DND-41 (cell line): ENCODE measurements around the gene KCNIP1.

Source experiments
- ATAC-seq: fragments of 200-7000 bp; cut with Tn5 transposase; 3 replicates; pipeline ENCODE4 v1.9.1; 2021; ENCODE audit warnings: low read depth; ENCODE audit not compliant: insufficient read depth
- DNase-seq: peaks from one replicate; pipeline ENCODE4 v3.0.0-alpha.2; 2020
- H2AFZ ChIP-seq: 2 replicates; pipeline ENCODE4 v1.6.0; 2012; ENCODE audit warnings: low read depth, low read length
- H3K27ac ChIP-seq: 2 replicates; pipeline ENCODE4 v1.5.1; 2012; ENCODE audit warnings: low read length, inconsistent platforms
- H3K27me3 ChIP-seq: fragments of 200-600 bp; sonication (generic); 2 replicates; pipeline ENCODE4 v1.6.0; 2012; ENCODE audit warnings: low read length, mild to moderate bottlenecking, inconsistent platforms; ENCODE audit not compliant: insufficient read depth, poor library complexity
- H3K36me3 ChIP-seq: 2 replicates; pipeline ENCODE4 v1.5.1; 2012; ENCODE audit warnings: low read length, inconsistent platforms; ENCODE audit not compliant: insufficient read depth
- H3K4me1 ChIP-seq: 2 replicates; pipeline ENCODE4 v1.5.1; 2012; ENCODE audit warnings: mild to moderate bottlenecking, low read length; ENCODE audit not compliant: insufficient read depth
- H3K4me2 ChIP-seq: 2 replicates; pipeline ENCODE4 v1.6.0; 2012; ENCODE audit warnings: mild to moderate bottlenecking, moderate library complexity, low read length, inconsistent platforms; ENCODE audit not compliant: insufficient read depth
- H3K4me3 ChIP-seq, 2 experiments: fragments of 200-600 bp in 1 of 2; shearing (Covaris generic) in 1 of 2; 2 replicates each; pipeline ENCODE4 v1.5.1; 2012 to 2016; ENCODE audit warnings: inconsistent platforms in 2 of 2, low read length in 2 of 2, mild to moderate bottlenecking in 2 of 2, low read depth in 1 of 2, moderate library complexity in 1 of 2
- H3K79me2 ChIP-seq: 2 replicates; pipeline ENCODE4 v1.6.0; 2012; ENCODE audit warnings: low read length, inconsistent platforms; ENCODE audit not compliant: insufficient read depth
- H3K9ac ChIP-seq: 2 replicates; pipeline ENCODE4 v1.6.0; 2012; ENCODE audit warnings: low read depth, mild to moderate bottlenecking, inconsistent platforms, low read length, moderate library complexity
- H3K9me3 ChIP-seq: 2 replicates; pipeline ENCODE4 v1.5.1; 2012; ENCODE audit warnings: low read length, moderate library complexity, mild to moderate bottlenecking, inconsistent platforms; ENCODE audit not compliant: insufficient read depth, severe bottlenecking
- H4K20me1 ChIP-seq: 2 replicates; pipeline ENCODE4 v1.6.0; 2012; ENCODE audit warnings: low read length; ENCODE audit not compliant: insufficient read depth
- EZH2 ChIP-seq: IDR thresholded peaks from 3 replicates; pipeline ENCODE4 v1.6.1; 2012; ENCODE audit warnings: borderline replicate concordance, low read depth, mild to moderate bottlenecking, moderate library complexity, low read length, inconsistent platforms; ENCODE audit not compliant: severe bottlenecking
- TF ChIP-seq, protein P1 (sequence below): IDR thresholded peaks from 2 replicates; pipeline ENCODE4 v1.5.1; 2012; ENCODE audit warnings: borderline replicate concordance, low read length, moderate library complexity, mild to moderate bottlenecking; ENCODE audit not compliant: poor library complexity, severe bottlenecking; ENCODE audit errors: extremely low read depth

The KCNIP1 gene

DNA sequence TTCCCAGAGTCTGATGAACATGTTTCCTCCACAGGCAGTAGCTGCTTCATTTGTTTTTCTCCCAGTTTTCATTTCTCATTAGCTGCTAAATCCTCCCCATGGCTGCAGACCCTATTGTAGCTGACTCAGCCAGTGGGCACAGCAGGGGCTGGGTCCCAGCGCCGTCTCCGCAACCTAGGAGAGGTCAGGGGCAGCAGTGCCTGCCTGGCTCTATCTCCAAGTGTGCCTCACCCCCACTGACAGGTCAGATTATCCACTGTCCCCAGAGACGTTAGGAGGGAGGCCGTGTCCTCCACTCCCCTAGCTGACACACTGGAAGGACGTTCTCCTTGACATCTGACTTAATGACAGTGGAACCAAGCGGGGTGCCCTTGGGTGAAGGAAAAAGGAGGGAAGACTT is 31.1 kb downstream of the KCNIP1 start:
- Histone ChIP-seq H3K9me3 (no peaks in the 10 kb centered on the region), H4K20me1 (no peaks in the 10 kb centered on the region), H3K27me3 (peaks cover 18% of the 10 kb centered on the region), H3K9ac (no peak overlapping the region), H3K27ac (no peak overlapping the region), H3K4me1 (no peaks in the 10 kb centered on the region), H3K79me2 (no peaks in the 10 kb centered on the region), H3K36me3 (no peaks in the 10 kb centered on the region), H2AFZ (no peak overlapping the region), H3K4me2 (no peak overlapping the region), H3K4me3 (no peak overlapping the region)
- DNase-seq (no peak), ATAC-seq (no peak)
- TF ChIP-seq EZH2 = no peak
- TF ChIP-seq, protein P1, sequence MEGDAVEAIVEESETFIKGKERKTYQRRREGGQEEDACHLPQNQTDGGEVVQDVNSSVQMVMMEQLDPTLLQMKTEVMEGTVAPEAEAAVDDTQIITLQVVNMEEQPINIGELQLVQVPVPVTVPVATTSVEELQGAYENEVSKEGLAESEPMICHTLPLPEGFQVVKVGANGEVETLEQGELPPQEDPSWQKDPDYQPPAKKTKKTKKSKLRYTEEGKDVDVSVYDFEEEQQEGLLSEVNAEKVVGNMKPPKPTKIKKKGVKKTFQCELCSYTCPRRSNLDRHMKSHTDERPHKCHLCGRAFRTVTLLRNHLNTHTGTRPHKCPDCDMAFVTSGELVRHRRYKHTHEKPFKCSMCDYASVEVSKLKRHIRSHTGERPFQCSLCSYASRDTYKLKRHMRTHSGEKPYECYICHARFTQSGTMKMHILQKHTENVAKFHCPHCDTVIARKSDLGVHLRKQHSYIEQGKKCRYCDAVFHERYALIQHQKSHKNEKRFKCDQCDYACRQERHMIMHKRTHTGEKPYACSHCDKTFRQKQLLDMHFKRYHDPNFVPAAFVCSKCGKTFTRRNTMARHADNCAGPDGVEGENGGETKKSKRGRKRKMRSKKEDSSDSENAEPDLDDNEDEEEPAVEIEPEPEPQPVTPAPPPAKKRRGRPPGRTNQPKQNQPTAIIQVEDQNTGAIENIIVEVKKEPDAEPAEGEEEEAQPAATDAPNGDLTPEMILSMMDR = no peak

DNA sequence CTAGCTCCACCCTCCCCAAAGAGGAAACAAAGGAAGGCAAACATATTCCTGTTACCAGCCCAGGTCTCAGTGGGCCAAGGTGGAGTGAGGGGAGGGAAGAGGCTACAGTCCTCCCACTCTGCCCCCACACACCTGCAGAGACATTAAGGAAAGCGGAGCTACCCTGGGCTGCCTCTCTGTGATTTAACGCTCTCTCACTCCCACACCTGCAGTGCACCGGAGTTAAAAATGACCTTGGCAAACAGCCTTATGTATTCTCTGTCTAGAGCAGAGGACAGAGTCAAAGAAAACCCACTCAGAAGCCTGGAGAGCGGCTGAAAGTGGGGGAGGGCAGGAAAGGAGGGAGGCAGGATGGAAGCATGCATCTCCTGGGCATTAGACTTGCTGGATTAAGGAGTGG is 32.7 kb downstream of the KCNIP1 start:
- Histone ChIP-seq H3K4me3 (no peak overlapping the region), H2AFZ (no peak overlapping the region), H3K4me1 (no peaks in the 10 kb centered on the region), H3K27ac (no peak overlapping the region), H3K27me3 (peaks cover 18% of the 10 kb centered on the region), H3K79me2 (no peaks in the 10 kb centered on the region), H4K20me1 (no peaks in the 10 kb centered on the region), H3K9me3 (no peaks in the 10 kb centered on the region), H3K9ac (no peak overlapping the region), H3K4me2 (no peak overlapping the region), H3K36me3 (no peaks in the 10 kb centered on the region)
- ATAC-seq (no peak), DNase-seq (no peak)
- TF ChIP-seq, protein P1 = no peak
- no peak for TF ChIP-seq EZH2

DNA sequence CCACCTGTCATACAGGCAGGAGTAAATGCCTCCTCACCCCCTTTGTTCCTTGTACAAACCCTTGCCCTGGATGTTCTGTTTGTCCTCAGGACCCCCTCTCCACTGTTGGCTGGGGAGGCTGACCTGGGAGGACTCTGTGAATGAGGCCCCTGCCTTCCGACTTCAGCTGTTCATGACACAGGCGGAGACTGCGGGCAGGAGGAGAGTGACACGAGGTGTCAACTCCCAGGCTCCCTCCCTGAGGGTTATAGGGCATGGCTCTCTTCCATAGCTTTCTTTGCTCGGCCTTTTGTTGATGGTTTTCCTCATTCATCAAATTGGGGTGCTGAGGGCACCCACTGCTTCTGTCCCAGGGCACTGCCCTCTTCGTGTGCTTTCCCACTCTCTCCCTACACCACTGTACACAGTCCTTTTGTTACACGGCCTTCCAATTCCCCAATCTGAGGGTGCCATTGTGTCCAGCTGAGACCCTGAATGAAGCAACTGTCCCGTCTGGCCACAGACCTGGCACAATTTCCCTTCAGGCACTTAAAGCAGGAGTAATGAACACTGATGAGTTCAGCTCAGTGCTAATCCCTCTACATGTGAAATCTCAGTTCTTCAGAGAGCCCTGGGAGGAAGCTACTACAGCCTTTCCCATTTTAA is 33.8 kb downstream of the KCNIP1 start:
- no peak for DNase-seq
- Histone ChIP-seq H3K4me1 (no peaks in the 10 kb centered on the region), H2AFZ (no peak overlapping the region), H3K79me2 (no peaks in the 10 kb centered on the region), H3K4me3 (no peak overlapping the region), H3K27ac (no peak overlapping the region), H3K27me3 (peaks cover 15% of the 10 kb centered on the region), H3K9ac (no peak overlapping the region), H3K36me3 (no peaks in the 10 kb centered on the region), H3K4me2 (no peak overlapping the region), H4K20me1 (no peaks in the 10 kb centered on the region), H3K9me3 (no peaks in the 10 kb centered on the region)
- ATAC-seq = no peak
- TF ChIP-seq, protein P1 = no peak
- no peak for TF ChIP-seq EZH2
